Mammary epithelial cell (primary cell): ENCODE results near the gene CCDC191.

Experiments used
- EZH2 ChIP-seq: IDR thresholded peaks from 2 replicates; pipeline ENCODE4 v1.6.1; 2012; ENCODE audit warnings: low read length, inconsistent platforms, borderline replicate concordance
- TF ChIP-seq, protein P1 (sequence below), 2 donors: IDR thresholded peaks in 1 of 2; conservative IDR thresholded peaks in 1 of 2; 2 replicates each; pipeline ENCODE4 v1.5.1; 2011 to 2012; ENCODE audit warnings: inconsistent platforms in 2 of 2, low read length in 2 of 2, mild to moderate bottlenecking in 2 of 2, control low read depth in 1 of 2, low read depth in 1 of 2; ENCODE audit not compliant: insufficient read depth in 1 of 2; ENCODE audit errors: extremely low read depth in 1 of 2

DNA sequence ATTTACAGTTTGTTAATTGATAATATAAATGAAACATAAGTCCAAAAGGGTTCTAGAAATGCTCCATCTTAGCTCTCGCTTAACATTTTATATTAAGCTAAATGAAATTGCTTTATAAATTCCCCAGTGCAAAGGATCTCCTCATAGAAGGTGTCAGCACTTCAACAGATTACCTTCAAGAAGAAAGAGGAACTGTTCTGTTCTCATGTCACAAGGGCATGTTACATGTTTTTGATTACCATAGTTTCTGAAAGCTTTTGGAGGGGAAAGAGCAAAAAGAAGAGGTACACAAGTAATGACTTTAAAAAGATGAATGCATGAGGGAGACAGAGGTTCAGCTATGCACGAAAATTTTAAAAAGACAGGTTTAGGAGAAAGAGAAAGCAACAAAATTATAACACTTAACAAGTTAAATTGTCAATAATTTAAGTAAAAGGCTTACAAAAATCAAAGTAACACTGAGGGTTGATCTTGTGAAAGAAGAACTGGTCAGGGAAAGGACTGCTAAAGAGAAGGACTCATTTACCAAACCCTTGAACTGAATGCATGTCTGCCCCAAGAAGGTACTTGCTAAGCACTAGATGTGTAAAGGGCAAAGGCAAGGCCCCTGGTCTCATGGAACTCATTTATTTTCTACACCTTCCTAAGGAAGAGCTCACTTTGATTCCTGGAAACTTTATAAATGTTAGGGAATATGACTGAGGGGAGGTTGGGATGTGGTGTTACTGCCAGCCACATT is 45.1 kb downstream of the CCDC191 start:
- TF ChIP-seq, protein P1, sequence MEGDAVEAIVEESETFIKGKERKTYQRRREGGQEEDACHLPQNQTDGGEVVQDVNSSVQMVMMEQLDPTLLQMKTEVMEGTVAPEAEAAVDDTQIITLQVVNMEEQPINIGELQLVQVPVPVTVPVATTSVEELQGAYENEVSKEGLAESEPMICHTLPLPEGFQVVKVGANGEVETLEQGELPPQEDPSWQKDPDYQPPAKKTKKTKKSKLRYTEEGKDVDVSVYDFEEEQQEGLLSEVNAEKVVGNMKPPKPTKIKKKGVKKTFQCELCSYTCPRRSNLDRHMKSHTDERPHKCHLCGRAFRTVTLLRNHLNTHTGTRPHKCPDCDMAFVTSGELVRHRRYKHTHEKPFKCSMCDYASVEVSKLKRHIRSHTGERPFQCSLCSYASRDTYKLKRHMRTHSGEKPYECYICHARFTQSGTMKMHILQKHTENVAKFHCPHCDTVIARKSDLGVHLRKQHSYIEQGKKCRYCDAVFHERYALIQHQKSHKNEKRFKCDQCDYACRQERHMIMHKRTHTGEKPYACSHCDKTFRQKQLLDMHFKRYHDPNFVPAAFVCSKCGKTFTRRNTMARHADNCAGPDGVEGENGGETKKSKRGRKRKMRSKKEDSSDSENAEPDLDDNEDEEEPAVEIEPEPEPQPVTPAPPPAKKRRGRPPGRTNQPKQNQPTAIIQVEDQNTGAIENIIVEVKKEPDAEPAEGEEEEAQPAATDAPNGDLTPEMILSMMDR (conservative IDR thresholded peaks at IDR 0.05 in 1 of 2, IDR thresholded peaks at IDR 0.05 in 1 of 2; ENCODE audit: extremely low read depth in 1 of 2, insufficient read depth in 1 of 2, low read depth in 1 of 2, low read length in 2 of 2): no peak
- no peak for TF ChIP-seq EZH2
